Stimulated activated memory B cell treated with anti-CD40 and anti-IgM and Interleukin-4, amounts not matched to agents 10 μg/mL and 1 μg/mL and 100 μg/mL, for 72 hours (primary cell): ENCODE data around the gene LY6G6D.
A peak's percentile ranks its signal among the peaks of the same experiment; 100 is the strongest.

Experiments
- ATAC-seq: fragments of 150-1000 bp; cut with Tn5 transposase; 2 replicates; pipeline ENCODE4 v1.10.0; 2021
- H3K27ac Mint-ChIP-seq: one replicate; pipeline ENCODE4 v1.8.0; 2022; ENCODE audit warnings: mild to moderate bottlenecking, mixed read lengths
- H3K27me3 Mint-ChIP-seq: one replicate; pipeline ENCODE4 v1.8.0; 2022; ENCODE audit warnings: mixed read lengths
- H3K36me3 Mint-ChIP-seq: one replicate; pipeline ENCODE4 v1.8.0; 2022; ENCODE audit warnings: mixed read lengths
- H3K4me1 Mint-ChIP-seq: one replicate; pipeline ENCODE4 v1.8.0; 2022; ENCODE audit warnings: mixed read lengths
- H3K4me3 Mint-ChIP-seq: one replicate; pipeline ENCODE4 v1.8.0; 2022; ENCODE audit warnings: mild to moderate bottlenecking, moderate library complexity, mixed read lengths
- H3K9me3 Mint-ChIP-seq: one replicate; pipeline ENCODE4 v1.8.0; 2022; ENCODE audit warnings: mixed read lengths

LY6G6D gene

GRCh38 chr6:31734821-31735406 lies 19.8 kb downstream of the LY6G6D start:
- Mint-ChIP-seq H3K9me3 (no peaks in the 10 kb centered on the region), H3K4me1 (peaks cover 63% of the 10 kb centered on the region), H3K4me3 (peak overlapping the region; percentile 95), H3K36me3 (peaks cover 36% of the 10 kb centered on the region), H3K27me3 (no peaks in the 10 kb centered on the region), H3K27ac (peak overlapping the region; percentile 90)
- ATAC-seq: peak; percentile 35

- no peaks in the 10 kb centered on the region for H3K9me3 Mint-ChIP-seq
Measured at GRCh38 chr6:31736021-31736767, 21.0 kb downstream of the LY6G6D start, which contains the start of gene CLIC1. Gene CLIC1 (minus strand): TSS chr6:31736530. CDS start chr6:31736300, 230 bp downstream.

GRCh38 chr6:31736768-31737314 lies 21.7 kb downstream of the LY6G6D start:
- H3K27ac Mint-ChIP-seq: peak overlapping the region; percentile 90
- H3K27me3 Mint-ChIP-seq: no peaks in the 10 kb centered on the region
- no peaks in the 10 kb centered on the region for H3K9me3 Mint-ChIP-seq
- ATAC-seq: no peak
- peaks cover 63% of the 10 kb centered on the region for H3K4me1 Mint-ChIP-seq
- H3K36me3 Mint-ChIP-seq: peaks cover 30% of the 10 kb centered on the region
- H3K4me3 Mint-ChIP-seq: peak overlapping the region; percentile 95

More at GRCh38 chr6:31736021-31736767, 21.0 kb downstream of the LY6G6D start, which contains the start of gene CLIC1:
- Mint-ChIP-seq H3K27me3 (no peaks in the 10 kb centered on the region), H3K36me3 (peaks cover 24% of the 10 kb centered on the region), H3K4me3 (peak within 1 kb of the TSS; percentile 95), H3K27ac (peak within 1 kb of the TSS; percentile 90), H3K4me1 (peaks cover 63% of the 10 kb centered on the region)
- ATAC-seq: peak; percentile 69

DNA sequence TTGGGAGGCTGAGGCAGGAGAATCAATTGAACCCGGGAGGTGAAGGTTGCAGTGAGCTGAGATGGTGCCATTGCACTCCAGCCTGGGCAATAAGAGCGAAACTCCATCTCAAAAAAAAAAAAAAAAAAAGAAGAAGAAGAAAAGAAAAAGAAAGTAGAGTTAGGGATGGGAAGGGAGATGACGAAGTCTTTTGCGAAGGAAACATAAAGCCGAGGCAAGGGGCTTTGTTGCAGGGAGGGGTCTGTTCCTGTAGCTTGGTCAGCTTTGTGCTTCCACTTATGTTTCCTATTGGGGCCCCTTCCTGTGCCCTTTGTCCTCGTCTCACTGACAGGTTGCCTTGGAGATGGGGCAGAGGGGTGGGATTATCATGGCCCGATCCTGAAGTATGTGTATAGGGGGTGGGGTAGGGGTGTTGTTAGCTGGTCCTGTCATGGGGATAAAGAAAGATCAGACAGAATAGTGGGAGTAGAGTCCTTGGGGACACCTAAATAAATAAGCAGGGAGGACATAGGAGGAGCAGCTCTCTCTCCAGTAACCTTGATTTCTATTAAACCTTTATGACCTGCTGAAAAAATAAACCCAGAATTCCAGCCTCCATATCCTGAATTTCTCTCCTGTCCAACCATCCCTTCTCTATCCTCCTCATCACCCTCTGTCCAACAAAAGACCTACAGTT lies 22.3 kb downstream of the LY6G6D start:
- Mint-ChIP-seq H3K9me3 (no peaks in the 10 kb centered on the region), H3K4me3 (peak overlapping the region; percentile 95), H3K27ac (peak overlapping the region; percentile 90), H3K4me1 (peaks cover 63% of the 10 kb centered on the region), H3K36me3 (peaks cover 31% of the 10 kb centered on the region), H3K27me3 (no peaks in the 10 kb centered on the region)
- no peak for ATAC-seq

- Mint-ChIP-seq H3K4me3 (peak overlapping the region; percentile 95), H3K27me3 (no peaks in the 10 kb centered on the region), H3K36me3 (peaks cover 33% of the 10 kb centered on the region), H3K4me1 (peaks cover 62% of the 10 kb centered on the region), H3K9me3 (no peaks in the 10 kb centered on the region), H3K27ac (peak overlapping the region; percentile 90)
- ATAC-seq: peak; percentile 37
Measured at GRCh38 chr6:31737991-31738979, 23.1 kb downstream of the LY6G6D start.

DNA sequence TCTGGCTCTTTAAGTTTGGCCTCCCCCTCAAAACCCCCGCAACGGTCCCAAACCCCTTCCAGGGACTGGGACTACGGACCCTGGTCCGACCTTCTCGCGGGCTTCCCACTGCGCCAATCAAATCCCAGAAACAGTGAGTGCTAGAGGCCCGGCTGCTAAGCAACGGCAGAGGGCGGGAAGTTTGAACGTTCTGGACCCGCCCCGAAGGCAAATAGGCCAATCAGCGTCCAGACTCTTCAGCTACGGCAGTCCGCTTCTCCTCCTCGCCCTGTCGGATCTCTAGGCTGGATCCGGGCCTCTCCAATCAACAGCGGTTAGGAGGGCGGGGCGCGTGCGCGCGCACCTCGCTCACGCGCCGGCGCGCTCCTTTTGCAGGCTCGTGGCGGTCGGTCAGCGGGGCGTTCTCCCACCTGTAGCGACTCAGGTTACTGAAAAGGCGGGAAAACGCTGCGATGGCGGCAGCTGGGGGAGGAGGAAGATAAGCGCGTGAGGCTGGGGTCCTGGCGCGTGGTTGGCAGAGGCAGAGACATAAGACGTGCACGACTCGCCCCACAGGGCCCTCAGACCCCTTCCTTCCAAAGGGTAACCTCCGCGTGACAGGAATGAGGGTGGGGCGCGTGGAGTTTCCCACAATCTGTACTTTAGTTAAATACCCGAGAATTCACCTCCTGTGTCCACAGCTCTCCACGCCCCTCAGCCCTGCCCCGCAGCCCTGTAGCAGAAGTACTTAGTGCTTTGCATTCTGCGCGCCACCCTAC lies 24.7 kb downstream of the LY6G6D start, which contains the start of gene MSH5:
MSH5 (plus strand) TSS at position 367 of the 758 bp plus-strand sequence. CDS start 462 bp downstream, outside the sequence.
- peak within 1 kb of the TSS; percentile 95 for H3K4me3 Mint-ChIP-seq
- H3K27ac Mint-ChIP-seq: peak within 1 kb of the TSS; percentile 90
- H3K36me3 Mint-ChIP-seq: peaks cover 34% of the 10 kb centered on the region
- no peaks in the 10 kb centered on the region for H3K9me3 Mint-ChIP-seq
- peaks cover 46% of the 10 kb centered on the region for H3K4me1 Mint-ChIP-seq
- no peaks in the 10 kb centered on the region for H3K27me3 Mint-ChIP-seq
- peak; percentile 95 for ATAC-seq

DNA sequence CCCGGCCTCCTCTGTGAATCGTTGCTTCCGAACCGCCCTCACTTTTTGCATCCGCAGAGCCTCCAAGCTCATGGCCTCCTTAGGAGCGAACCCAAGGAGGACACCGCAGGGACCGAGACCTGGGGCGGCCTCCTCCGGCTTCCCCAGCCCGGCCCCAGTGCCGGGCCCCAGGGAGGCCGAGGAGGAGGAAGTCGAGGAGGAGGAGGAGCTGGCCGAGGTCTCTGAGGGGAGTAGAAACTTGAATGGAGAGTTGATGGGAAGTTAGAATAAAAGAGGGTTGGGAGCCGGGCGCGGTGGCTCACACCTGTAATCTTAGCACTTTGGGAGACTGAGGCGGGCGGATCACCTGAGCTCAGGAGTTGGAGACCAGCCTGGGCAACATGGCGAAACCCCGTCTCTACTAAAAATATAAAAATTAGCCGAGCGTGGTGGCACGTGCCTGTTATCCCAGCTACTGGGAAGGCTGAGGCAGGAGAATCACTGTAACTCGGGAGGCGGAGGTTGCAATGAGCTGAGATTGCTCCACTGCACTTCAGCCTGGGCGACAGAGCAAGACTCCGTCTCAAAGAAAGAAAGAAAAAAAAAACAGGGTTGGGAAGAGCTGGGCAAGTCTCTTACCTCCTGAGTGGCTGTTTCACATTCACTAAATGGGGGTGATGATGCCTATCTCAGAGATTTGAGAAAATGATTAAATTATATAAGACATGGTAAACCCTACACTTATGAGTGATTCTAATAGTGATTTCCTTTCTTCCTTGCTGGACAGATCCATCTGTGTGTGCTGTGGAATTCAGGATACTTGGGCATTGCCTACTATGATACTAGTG lies 25.5 kb downstream of the LY6G6D start:
- H3K27ac Mint-ChIP-seq: peak overlapping the region; percentile 90
- H3K9me3 Mint-ChIP-seq: no peaks in the 10 kb centered on the region
- peaks cover 26% of the 10 kb centered on the region for H3K36me3 Mint-ChIP-seq
- H3K4me1 Mint-ChIP-seq: peaks cover 45% of the 10 kb centered on the region
- ATAC-seq: peak; percentile 35
- peak overlapping the region; percentile 92 for H3K4me3 Mint-ChIP-seq
- no peaks in the 10 kb centered on the region for H3K27me3 Mint-ChIP-seq

- no peaks in the 10 kb centered on the region for H3K9me3 Mint-ChIP-seq
- H3K27me3 Mint-ChIP-seq: no peaks in the 10 kb centered on the region
- ATAC-seq: no peak
- H3K4me3 Mint-ChIP-seq: peak overlapping the region; percentile 38
- peaks cover 40% of the 10 kb centered on the region for H3K4me1 Mint-ChIP-seq
- H3K27ac Mint-ChIP-seq: no peak overlapping the region
- peaks cover 22% of the 10 kb centered on the region for H3K36me3 Mint-ChIP-seq
Measured at GRCh38 chr6:31741815-31742214, 26.7 kb downstream of the LY6G6D start.

DNA sequence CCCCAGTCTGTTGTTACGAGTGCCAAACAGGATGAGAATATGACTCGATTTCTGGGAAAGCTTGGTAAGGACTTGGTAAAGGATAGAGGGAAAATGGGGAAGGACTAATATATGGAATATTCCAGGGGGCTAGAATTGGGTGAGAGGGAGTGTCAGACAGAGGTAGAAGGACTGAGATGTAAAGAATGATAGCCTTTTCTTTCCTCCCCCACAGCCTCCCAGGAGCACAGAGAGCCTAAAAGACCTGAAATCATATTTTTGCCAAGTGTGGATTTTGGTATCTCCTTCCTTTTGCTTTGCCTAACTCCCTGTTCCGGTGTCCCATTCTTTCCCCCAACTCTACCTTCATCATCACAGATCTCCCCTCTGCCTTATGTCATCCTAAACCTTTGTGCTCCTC lies 27.7 kb downstream of the LY6G6D start:
- Mint-ChIP-seq H3K4me3 (no peak overlapping the region), H3K36me3 (peaks cover 28% of the 10 kb centered on the region), H3K27me3 (no peaks in the 10 kb centered on the region), H3K27ac (no peak overlapping the region), H3K4me1 (peaks cover 29% of the 10 kb centered on the region), H3K9me3 (no peaks in the 10 kb centered on the region)
- no peak for ATAC-seq

DNA sequence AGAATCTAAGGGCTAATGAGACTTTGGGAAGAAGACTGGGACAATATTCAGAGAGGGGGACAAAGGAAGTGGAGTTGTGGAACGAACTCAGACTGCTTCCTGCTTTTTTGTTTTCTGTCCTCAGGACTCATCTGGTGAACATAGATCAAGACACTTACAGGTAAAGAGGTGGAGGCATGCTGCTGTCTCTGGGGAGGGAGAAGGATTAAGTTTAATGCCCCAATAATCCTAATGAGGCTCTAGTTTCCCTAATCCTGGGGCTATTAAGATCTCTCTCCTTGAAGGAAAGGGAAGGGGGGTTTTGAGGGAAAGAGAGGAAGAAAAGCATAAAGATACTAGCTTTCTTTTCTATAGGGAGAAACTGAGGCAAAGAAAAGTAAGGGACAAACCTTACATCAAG lies 29.3 kb downstream of the LY6G6D start:
- H3K27ac Mint-ChIP-seq: no peak overlapping the region

GRCh38 chr6:31749301-31750036 lies 34.3 kb downstream of the LY6G6D start:
- Mint-ChIP-seq H3K36me3 (peaks cover 6% of the 10 kb centered on the region), H3K27ac (no peak overlapping the region), H3K27me3 (no peaks in the 10 kb centered on the region), H3K9me3 (no peaks in the 10 kb centered on the region), H3K4me3 (no peak overlapping the region), H3K4me1 (no peaks in the 10 kb centered on the region)
- ATAC-seq: no peak

More for the DNA sequence above, 29.3 kb downstream of the LY6G6D start:
- Mint-ChIP-seq H3K36me3 (peaks cover 28% of the 10 kb centered on the region), H3K4me3 (no peak overlapping the region), H3K4me1 (peaks cover 14% of the 10 kb centered on the region), H3K27me3 (no peaks in the 10 kb centered on the region), H3K9me3 (no peaks in the 10 kb centered on the region)
- ATAC-seq: no peak

DNA sequence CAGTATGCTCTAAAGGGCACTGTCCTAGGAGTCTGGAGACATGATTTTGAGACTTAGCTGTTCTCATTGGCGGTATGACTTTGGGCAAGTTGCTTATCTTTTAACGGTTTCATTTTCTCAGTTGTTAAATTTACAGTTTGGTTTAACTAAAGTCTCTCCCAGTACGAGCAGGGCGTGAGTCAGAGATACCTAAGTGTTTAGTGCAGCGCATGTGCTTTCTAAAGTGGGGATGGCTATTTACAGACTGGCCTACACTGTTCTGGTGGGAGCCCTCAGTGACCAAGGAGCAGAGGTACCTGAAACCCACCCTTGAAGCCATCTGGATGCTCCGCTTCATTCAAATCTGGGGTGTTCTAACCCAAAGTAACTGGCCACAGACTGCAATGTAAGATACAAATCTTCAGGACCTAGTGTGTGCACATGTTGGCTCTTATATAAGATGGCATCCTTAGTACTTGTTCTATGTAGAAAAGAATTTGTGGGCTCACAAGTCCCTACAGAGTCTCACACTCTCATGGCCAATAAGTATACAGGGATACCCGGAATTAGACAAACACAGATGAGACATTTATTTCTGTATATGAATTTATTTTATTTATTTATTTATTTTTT lies 35.4 kb downstream of the LY6G6D start:
- H3K27me3 Mint-ChIP-seq: no peaks in the 10 kb centered on the region
- ATAC-seq: no peak
- no peak overlapping the region for H3K27ac Mint-ChIP-seq
- H3K36me3 Mint-ChIP-seq: peaks cover 6% of the 10 kb centered on the region
- H3K4me1 Mint-ChIP-seq: no peaks in the 10 kb centered on the region
- no peak overlapping the region for H3K4me3 Mint-ChIP-seq
- H3K9me3 Mint-ChIP-seq: no peaks in the 10 kb centered on the region
